SU-DHL-6 (cell line): ENCODE results near the gene IFT122.

Experiments used
- CTCF ChIP-seq: fragments of 200-600 bp; sonication (generic); IDR thresholded peaks from one replicate; pipeline ENCODE4 v1.5.1; 2017; ENCODE audit warnings: antibody characterized with exemption, mild to moderate bottlenecking, low read length, moderate library complexity; ENCODE audit not compliant: insufficient read depth, poor library complexity, severe bottlenecking
- EZH2phosphoT487 ChIP-seq: fragments of 200-600 bp; sonication (generic), shearing (Covaris generic); conservative IDR thresholded peaks from 2 replicates; pipeline ENCODE4 v1.6.1; 2018; ENCODE audit warnings: mild to moderate bottlenecking, antibody characterized with exemption, low read length, moderate library complexity, mixed read lengths

- TF ChIP-seq CTCF (no peak), EZH2phosphoT487 (no peak)
Measured at GRCh38 chr3:129531699-129532098, 91.7 kb downstream of the IFT122 start.
